22Rv1 (cell line): ENCODE results near the gene PPP1R3D.

Experiments
- ZFX ChIP-seq: fragments of 450-650 bp; IDR thresholded peaks from 2 replicates; pipeline ENCODE4 v1.6.1; 2017; ENCODE audit warnings: antibody characterized with exemption, borderline replicate concordance
- TF ChIP-seq, protein P1 (sequence below): fragments of 450-650 bp; IDR thresholded peaks from 2 replicates; pipeline ENCODE4 v1.5.1; 2017; ENCODE audit warnings: mild to moderate bottlenecking

DNA sequence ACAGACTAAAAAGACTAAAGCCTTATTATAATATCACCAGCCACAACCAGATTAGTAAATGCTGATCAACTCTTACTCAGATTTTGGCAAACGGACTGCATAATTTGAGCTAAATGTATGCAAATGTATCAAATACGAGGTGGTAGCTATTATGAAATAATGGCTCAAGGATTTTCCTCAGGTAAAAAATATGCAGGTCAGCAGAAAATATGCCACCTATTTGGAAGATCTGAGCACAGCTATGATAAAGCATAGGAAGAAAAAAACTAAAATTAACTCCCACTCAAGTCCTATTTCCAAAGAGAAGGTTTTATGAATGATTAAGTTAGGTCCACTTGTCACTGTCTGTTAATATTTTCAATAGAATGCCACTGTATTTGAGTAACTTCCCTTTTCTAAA lies 29.1 kb downstream of the PPP1R3D start:
- TF ChIP-seq, protein P1, sequence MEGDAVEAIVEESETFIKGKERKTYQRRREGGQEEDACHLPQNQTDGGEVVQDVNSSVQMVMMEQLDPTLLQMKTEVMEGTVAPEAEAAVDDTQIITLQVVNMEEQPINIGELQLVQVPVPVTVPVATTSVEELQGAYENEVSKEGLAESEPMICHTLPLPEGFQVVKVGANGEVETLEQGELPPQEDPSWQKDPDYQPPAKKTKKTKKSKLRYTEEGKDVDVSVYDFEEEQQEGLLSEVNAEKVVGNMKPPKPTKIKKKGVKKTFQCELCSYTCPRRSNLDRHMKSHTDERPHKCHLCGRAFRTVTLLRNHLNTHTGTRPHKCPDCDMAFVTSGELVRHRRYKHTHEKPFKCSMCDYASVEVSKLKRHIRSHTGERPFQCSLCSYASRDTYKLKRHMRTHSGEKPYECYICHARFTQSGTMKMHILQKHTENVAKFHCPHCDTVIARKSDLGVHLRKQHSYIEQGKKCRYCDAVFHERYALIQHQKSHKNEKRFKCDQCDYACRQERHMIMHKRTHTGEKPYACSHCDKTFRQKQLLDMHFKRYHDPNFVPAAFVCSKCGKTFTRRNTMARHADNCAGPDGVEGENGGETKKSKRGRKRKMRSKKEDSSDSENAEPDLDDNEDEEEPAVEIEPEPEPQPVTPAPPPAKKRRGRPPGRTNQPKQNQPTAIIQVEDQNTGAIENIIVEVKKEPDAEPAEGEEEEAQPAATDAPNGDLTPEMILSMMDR = no peak
- TF ChIP-seq ZFX = no peak
